GM19324 (cell line): ENCODE results near the gene POLR1A.

Source experiments
- ATAC-seq: cut with Tn5 transposase; IDR thresholded peaks from one replicate; pipeline ENCODE4 v1.9.1; 2021; ENCODE audit warnings: mild to moderate bottlenecking, moderate library complexity; ENCODE audit not compliant: unreplicated experiment, low FRiP score

The POLR1A gene

DNA sequence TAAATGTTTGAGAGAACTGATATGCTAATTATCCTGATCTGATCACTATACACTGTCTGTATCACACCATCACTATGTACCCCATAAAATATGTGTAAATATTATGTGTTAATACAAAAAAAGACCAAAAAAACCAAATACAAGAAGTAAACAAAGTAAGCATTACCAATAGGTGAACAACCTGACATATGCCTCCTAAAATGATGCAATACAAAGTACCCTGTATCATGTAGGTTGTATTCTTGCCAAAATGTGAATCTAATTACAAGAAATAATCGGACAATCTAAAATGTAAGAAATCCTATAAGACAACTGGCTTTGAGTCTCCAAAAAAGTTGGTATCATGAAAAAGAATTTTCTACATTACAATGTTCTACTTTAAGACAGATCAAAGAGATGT lies 7.8 kb downstream of the POLR1A start:
- ATAC-seq, result no peak

DNA sequence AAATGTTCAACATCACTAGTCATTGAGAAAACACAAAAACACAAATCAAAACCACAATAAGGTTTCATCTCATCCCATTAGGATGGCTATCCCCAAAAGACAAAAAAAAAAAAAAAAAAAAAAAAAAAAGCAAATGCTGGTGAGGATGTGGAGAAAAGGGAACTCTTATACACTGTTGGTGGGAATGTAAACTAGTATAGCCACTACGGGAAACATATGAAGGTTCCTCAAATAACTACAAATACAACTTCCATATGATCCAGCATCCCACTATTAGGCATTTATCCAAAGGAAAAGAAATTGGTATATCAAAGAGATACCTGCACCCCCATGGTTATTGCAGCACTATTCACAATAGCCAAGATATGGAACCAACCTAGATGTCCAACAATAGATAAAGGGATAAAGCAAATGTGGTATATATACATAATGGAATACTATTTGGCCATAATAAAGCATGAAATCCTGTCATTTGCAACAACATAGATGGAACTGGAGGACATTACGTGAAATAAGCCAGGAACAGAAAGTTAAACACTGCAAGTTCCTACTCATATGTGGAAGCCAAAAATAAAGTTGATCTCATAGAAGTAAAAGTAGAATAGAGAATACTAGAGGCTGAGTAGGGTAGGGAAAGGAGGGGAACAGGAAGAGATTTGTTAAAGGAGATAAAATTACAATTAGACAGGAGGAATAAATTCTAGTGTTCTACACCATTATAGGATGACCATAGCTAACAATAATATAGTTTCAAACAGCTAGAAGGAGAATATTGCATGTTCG lies 8.4 kb downstream of the POLR1A start:
- ATAC-seq, result no peak

DNA sequence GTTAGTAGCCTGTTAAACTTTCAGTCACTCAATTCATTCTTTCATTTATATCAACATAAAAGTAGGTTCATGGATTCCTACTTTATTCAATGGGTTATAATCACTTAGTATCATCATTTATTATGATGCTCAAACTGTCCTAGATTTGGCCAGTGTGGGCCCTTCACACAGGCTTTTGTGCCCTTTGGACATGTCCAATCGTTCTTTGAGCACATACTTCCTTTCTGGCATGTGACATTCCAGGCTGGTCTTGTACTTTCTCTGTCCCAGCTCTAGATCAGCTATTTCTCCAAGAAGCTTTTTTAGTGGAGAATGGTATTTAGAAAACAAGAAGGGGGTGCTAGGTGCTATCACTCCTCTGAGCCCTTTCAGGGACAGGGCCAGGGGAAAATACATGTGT lies 11.5 kb downstream of the POLR1A start:
- ATAC-seq, result no peak

DNA sequence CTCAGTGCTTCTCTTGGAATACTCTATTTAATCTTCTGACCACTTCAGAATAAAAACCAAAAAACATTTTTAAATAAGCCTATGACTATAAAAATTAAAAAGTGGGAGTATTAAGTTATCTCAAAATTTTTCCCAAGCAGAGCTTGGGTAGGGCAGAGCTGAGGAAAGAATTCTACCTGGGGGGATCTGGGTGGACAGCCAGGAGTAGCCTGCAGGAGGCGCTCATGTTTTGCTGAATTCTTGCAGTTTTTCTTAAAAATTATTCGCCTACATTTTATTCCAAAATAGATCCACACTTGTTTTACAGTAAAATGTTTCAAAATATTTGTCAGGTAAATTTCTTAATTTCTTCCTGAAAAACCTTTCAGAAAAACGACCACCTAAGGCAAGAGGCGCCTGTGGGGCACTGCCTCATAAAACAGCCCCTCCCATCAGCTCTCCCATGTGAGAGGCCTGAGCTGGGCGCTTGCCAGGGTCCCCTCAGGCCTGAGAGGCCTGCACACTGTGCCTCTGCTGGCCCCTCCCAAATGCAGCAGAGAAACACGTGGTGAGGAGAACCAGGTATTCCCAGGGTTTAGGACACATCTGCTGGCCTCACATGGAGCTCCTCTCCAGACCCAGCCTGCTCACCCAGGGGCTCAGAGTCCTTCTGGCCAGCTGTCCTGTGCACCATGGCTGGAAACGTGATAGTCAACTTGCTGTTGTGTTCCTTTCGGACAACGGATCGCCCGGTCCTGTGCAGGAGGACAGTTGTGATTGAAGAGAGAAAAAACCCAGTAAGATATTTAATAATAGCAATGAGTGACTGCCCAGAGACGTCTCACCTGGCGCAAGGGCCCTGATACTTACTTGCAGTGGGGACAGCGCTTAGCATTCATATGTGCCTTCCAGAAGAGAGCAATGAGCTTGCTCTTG lies 17.5 kb downstream of the POLR1A start:
- ATAC-seq, result no peak

DNA sequence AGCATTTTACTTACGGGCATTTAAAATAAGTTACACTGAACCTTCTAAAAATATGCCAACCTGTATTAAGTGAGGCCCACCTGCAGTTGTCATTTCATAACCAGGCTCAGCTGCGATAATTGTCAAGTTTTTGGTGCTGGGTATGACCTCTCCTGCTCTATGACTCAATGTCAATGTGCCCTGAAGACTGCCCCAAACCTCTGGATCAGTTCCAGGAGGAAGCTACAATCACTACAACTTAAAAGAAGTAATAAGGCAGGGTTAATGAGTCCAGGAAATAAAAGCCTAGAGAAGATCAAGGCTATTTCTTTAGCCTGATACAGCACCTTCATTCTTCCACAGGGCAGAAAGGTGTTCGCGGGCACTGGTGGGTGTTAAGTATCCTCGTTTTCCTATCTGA lies 22.9 kb downstream of the POLR1A start:
- no peak for ATAC-seq

DNA sequence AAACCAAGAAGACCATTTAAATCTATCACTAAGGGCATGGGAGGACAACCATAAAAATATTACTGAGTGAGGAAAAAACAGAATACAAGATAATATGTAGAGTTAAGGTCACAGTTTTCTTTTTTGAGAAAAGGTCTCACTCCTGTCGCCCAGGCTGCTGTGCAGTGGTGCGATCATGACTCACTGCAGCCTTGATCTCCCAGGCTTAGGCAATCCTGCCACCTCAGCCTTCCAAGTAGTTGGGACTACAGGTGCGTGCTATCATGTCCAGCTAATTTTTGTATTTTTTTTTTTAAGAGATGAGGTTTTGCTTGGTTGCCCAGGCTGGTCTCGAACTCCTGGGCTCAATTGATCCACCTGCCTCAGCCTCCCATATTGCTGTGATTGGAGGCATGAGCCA lies 24.0 kb downstream of the POLR1A start:
- no peak for ATAC-seq

DNA sequence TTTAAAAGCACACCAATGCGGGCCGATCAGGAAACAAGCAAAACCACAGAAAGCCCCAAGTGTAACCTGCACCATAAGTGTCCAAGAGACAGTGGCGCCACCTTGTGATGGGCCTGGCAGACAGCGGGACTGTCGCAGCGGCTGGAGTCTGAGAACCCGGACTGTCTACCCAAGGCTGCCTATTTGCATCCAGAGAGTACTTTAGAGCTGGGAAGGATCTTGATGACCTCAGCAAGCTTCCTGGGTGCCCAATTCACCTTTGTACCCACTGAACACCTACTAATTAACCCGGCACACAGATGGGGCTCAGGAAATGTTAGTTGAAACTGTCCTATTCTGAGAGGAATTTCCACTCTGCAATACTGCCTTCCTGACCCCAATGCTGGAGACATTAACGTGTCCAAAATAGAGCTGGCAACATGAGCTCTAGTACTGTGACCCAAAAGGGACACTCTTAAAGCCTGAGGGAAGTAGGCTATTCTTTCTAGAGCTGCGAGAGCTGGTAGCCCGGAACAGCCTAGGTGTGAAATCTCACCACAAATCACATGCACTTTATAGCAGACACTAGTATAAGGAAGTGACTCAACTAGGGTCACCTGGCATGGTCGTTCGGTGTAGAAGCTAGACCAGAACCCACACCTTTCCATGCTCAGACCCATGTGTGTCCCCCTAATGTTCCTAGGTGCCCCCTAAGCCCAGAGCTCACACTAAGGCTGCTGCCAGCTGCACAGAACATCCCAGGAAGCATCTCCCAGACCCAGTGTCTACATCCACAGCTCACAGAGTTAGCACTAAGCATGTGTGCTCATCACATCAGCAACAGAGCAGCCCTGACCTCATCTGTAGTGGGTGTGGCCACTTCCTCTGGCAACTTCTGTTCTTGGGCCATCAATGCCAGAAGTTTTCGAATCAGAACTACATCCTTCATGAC lies 25.4 kb downstream of the POLR1A start:
- peak; percentile 73 for ATAC-seq

DNA sequence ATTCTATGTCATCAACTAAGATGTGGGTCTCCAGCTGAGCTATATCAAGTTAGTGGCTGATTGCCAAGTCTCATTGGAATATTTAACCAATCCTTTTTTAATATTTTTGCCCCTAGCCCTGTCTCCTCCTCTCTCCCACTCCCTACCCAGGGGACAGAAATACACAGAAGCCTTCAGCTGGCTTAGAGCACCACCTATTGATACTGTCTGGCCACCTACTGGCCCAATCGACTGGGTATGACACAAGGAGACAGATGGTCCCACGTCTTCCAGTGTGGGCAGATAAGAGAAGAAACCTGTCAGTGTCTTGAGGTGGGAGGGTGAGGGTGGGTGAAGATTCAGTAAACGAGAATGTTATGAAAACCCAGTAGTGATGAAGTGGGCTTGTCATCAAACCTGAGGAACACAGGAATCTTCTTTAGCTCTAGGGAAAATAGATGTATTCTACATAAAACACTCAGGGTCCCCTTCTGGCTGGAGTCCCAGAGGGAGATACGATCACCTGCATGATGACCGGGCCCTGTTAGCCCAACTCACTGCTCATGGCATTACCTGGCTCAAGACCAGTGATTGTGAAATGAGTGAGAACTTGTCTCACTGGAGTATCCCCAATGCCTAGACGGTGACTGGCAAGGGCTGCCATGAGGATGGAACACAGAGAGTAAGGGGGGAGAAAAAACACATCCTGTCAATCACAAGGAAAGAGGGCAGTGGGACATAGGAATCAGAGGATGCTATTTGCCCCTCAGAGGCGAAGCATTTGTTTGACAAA lies 26.7 kb downstream of the POLR1A start:
- ATAC-seq, result no peak

DNA sequence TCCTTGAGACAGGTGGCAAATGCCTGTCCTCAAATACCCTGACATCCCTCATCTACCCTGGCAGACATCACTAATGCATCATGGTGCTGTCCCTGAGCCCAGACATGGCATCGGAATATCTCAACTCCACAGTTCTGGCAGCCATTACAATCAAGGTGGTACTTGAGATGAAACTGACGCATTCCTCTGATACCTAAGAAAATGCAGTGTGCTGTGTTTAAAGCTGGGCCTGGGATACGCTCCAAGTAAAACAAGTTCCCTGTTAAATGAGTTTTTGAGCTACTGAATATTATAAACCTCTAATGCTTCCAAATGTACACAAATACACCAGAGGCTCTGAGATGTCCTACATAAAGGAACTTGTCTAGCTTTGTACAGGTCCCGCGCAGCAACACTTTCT lies 29.8 kb downstream of the POLR1A start:
- no peak for ATAC-seq

DNA sequence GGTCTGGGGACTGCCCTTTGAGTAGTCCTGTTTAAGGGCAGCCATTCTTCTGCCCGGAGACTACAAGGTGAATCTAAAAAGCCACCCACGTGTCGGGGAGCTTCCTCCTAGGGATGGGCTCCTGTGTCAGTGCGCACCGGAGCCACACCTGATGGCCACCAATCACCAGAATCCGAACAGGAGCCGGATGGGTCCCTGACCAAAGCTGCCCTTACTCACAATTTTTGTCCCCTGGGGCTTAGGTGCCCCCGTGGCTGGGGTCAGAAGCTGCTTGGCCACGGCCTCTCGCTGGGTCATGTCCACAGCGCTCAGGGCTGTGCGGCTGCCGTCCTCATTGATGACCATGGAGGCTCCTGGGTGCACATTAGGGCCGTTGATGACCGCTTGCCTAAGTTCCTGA lies 30.9 kb downstream of the POLR1A start:
- ATAC-seq, result no peak

DNA sequence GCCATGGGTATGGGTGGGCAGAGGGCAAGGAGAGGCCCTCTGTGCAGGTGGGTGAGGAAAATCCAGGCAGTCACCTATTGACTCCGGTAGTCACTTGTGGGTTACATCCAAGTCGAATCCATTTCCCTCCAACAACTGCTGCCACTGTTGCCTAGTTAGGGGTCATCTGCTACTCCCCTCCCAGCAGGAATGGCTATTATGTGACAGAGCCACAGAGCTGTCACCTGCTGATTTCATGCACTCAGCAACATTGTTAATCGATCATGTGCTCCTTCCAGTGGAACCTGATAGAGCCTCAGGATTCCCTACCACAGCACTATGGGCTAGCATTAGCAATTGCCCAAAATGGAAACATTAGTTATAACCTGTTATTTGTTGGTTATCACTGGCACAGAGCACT lies 31.4 kb downstream of the POLR1A start:
- ATAC-seq, result no peak

DNA sequence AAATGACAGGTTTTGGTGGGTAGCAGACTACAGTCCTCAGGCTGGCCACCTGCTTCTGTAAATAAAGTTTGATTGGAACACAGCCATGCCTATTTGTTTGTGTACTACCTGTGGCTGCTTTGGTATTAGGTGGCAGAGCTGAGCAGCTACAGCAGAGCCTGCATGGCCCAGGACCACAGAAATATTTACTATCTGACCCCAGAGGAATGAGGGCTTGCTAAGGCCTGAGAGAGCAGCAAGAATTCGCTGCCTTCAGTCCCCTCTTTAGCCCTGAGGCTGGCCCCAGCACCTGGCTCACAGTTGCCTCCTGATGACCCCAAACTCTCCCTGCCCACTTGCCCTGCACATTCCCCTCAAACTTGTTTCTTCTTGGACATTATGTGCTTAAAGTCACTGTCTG lies 32.5 kb downstream of the POLR1A start:
- ATAC-seq, result no peak

DNA sequence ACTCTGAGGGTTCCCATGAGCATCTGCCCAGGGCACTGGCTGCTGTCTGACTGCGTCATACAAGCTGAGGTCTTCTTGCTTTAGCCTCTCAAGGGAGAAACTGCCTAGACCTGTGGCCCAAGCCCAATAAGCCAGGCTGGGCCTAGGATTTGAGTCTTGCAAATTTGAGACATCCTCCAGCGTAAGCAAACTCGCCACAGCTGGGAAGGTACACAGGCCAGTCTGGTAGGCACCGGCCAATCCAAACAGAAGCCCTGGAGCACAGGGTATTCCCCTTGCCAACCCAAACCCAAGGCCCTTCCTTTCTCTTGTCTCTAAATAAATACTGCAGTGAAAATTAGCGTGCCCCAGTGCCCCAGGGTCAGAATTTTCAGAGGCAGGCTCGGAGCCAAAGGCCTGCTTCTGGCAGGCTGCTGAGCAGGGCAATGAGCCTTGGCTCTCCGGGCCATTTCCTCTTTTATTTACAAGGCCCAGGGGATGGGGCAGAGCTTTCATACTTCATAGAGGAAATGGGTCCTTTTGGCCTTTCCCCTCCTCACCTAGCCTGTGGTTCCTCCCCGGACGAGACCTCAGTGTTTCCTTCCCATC lies 33.3 kb downstream of the POLR1A start:
- peak; percentile 44 for ATAC-seq

DNA sequence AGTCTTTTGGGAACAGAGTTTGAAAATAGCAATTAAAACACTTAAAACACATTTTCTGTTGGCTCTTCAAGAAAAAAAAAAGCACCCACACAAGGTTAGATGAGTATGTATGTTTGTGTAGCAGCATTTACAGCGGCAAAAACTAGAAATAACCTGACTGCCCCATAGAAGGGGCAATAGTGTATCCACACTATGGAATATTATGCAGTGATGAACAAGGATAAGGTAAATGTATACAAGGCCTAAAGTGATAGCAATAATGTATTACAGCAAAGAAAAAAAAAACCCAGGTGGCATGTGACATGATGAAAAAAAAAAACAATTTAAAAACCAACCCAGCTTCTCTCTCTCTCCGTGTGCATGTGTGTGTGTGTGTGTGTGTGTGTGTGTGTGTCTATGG lies 34.8 kb downstream of the POLR1A start:
- no peak for ATAC-seq

DNA sequence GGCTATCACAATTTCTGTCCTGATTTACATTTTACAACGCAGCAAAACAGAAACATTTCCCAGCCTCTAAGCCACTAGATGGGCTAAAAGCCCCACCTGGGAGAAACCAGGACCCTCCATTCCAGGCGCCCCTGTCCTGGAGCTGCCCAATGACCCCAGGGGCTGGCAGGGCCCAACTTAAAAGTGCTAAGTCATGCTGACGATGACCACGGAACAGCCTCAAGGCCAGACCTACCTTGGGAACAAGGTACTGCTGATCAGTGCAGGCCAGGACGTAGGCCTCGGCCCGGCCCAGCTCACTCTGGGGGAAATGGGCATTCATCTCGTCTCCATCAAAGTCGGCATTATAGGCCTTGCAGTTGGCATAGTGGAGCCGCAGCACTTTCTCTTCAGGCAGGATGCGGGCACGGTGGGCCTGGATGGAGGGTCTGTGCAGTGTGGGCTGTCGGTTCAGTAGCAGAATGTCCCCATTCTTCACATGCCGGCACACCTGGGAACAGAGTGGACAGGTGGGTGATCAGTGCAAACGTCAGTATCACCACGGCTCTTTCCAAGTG lies 35.8 kb downstream of the POLR1A start:
- no peak for ATAC-seq

DNA sequence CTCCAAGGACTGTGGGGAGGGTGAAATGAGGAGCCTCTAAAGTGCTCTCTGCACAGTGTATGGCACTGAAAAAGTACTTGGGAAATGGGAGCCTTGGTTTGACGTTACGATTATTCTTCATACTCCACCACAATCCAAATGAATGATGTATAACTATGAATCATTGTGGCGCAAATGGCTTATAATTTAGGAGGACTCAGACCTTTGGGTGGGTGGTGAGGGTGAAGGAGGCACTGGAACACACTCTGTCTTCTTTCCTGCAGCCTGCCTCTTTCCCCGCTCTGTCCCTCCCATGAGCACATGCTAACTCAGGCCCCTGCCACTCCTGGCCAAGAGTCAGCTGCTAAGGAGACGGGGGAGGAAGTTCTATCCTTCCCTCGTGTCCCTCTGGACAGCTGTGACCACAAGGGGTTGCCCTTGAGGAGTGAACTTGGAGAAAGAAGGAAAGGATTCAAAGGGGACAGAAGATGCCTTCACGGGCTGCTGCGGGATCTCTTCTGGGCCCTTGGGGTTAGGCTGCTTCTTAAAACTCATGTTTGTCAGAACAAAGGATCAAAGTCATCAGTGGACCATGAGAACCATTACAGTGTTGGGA lies 36.5 kb downstream of the POLR1A start:
- no peak for ATAC-seq

DNA sequence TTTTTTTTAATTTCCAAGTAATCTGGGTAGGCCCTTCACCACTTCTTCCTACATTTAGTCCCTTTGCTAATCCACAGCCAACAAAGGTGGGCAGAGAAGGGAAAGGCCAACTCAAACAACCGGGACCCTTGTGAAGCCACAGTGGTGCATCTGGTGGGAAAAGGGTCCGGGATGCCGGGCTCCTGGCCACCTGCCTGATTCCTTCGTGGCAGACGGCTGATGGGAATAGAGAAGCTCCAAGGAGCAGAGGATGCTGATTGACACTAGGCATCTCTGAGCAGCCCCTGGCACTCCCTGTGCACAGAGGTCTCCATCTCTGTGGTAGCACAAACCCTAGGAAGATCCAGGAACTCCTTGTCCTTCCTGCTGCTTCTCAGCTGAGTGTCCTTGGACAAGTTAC lies 37.0 kb downstream of the POLR1A start:
- no peak for ATAC-seq

DNA sequence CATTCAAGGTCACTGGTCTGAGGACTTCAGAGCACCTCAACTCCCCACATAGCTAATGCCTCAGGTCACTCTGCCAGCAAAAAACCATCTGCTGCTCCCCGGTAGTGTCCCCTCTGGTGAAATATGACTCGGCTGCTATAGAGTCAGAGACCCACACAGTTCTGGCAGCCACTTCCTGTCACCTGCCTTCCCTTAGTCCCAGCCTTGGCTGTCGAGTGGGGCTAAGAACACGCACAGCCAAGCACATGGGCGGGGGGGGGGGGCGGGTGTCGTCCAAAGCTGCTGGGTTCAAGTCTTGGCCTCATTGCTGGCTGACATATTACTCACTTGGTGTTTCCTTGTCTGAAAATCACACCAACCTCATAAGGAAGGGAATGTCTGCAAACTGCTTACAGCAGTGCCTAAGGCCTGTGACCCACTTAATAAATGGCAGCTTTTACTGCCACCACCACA lies 37.5 kb downstream of the POLR1A start:
- ATAC-seq, result no peak

DNA sequence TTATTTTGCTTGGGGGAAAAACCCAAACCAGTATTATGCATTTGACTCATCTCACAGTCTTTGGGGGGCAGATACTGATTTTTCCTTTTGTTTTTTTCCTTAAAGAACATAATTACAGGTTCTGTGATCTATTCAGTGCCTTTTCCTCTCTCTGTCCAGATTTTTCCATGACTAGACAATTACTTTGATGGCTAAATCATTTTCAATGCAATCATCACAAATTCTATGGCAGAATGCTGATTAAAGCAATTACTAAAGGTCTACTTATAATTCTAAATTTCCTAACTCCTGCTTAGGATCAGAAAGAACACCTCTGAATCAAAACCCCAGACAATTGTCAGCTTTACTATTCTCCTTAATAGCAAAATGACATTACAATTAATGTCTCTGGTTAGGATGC lies 38.8 kb downstream of the POLR1A start:
- ATAC-seq, result no peak
